Endodermal cell (in vitro differentiated cells): ENCODE measurements around the gene PRKD2. TPM values are rescaled to one million over a fixed set of nuclear protein-coding genes. Genes with fewer than 3 reads are reported as not detected.

ENCODE experiments used
- DNase-seq: peaks from one replicate; pipeline ENCODE4 v3.0.0-alpha.2; 2017
- H3K27ac ChIP-seq: 2 replicates; pipeline ENCODE4 v1.5.1; 2013; ENCODE audit warnings: mild to moderate bottlenecking, low read depth, low read length, moderate library complexity
- H3K27me3 ChIP-seq: 2 replicates; pipeline ENCODE4 v1.6.1; 2013; ENCODE audit warnings: mild to moderate bottlenecking, low read length, moderate library complexity; ENCODE audit not compliant: insufficient read depth, control insufficient read depth, poor library complexity, severe bottlenecking
- H3K36me3 ChIP-seq: 2 replicates; pipeline ENCODE4 v1.7.0; 2013; ENCODE audit warnings: mild to moderate bottlenecking, low read length, moderate library complexity; ENCODE audit not compliant: control insufficient read depth, insufficient read depth
- H3K4me1 ChIP-seq: one replicate; pipeline ENCODE4 v1.7.0; 2013; ENCODE audit warnings: low read length; ENCODE audit not compliant: control insufficient read depth, insufficient read depth
- H3K4me3 ChIP-seq: 2 replicates; pipeline ENCODE4 v1.5.1; 2013; ENCODE audit warnings: mild to moderate bottlenecking, low read length, moderate library complexity
- H3K9ac ChIP-seq: 2 replicates; pipeline ENCODE4 v1.6.1; 2013; ENCODE audit warnings: mild to moderate bottlenecking, low read length, moderate library complexity; ENCODE audit not compliant: poor library complexity, severe bottlenecking; ENCODE audit errors: extremely low read depth
- H3K9me3 ChIP-seq: 2 replicates; pipeline ENCODE4 v1.6.1; 2013; ENCODE audit warnings: mild to moderate bottlenecking, low read length, moderate library complexity; ENCODE audit not compliant: control insufficient read depth
- H3K27ac Mint-ChIP-seq: 2 replicates; pipeline ENCODE4 v1.8.0; 2020; ENCODE audit warnings: mixed read lengths
- H3K27me3 Mint-ChIP-seq: 2 replicates; pipeline ENCODE4 v1.8.0; 2021; ENCODE audit warnings: mild to moderate bottlenecking, mixed read lengths; ENCODE audit not compliant: insufficient read depth
- H3K36me3 Mint-ChIP-seq: 2 replicates; pipeline ENCODE4 v1.8.0; 2020; ENCODE audit warnings: low read depth, mixed read lengths
- H3K4me1 Mint-ChIP-seq: 2 replicates; pipeline ENCODE4 v1.8.0; 2020; ENCODE audit warnings: mixed read lengths
- H3K4me3 Mint-ChIP-seq: 2 replicates; pipeline ENCODE4 v1.8.0; 2020; ENCODE audit warnings: mild to moderate bottlenecking, moderate library complexity, mixed read lengths
- H3K9me3 Mint-ChIP-seq: 2 replicates; pipeline ENCODE4 v1.8.0; 2020; ENCODE audit warnings: mild to moderate bottlenecking, mixed read lengths
- CTCF ChIP-seq: fragments of 200-600 bp; sonication (generic); conservative IDR thresholded peaks from 2 replicates; pipeline ENCODE4 v1.5.0; 2021; ENCODE audit warnings: antibody characterized with exemption, mild to moderate bottlenecking
- WGBS, 2 experiments: methylation state at CpG; one replicate each; pipeline versions ENCODE4 v1.1.5 to v1.1.7; 2013; ENCODE audit warnings: missing lambda C conversion rate in 2 of 2, mixed read lengths in 1 of 2; ENCODE audit not compliant: insufficient coverage in 1 of 2, insufficient read length in 1 of 2; 5-methylcytosine and 5-hydroxymethylcytosine counted together
- long read RNA-seq, 4 experiments: library from polyadenylated mRNA in 2 of 4; library from RNA in 1 of 4; library from capped mRNA in 1 of 4; stranded (forward) in 3 of 4; unstranded in 1 of 4; transcript quantifications; one replicate each; pipeline ENCODE4 v2.0.0, GENCODE V29; 2020 to 2021; ENCODE audit warnings: inconsistent platforms in 1 of 4
- polyA plus RNA-seq, 2 experiments: library from polyadenylated mRNA; stranded (reverse); fragments of 50-300 nt; gene quantifications; one replicate each; pipeline ENCODE4 v1.2.3, GENCODE V29; 2013
- total RNA-seq, 2 donors: library from RNA; stranded (reverse); fragmentation: NEBNext Ultra II Directional in 1 of 2; extraction: Animal tissue kit (Norgen Biotek cat#: 25700) in 1 of 2; gene quantifications; 2 replicates in 1 of 2; 3 replicates in 1 of 2; pipeline ENCODE4 v1.2.1, GENCODE V29; 2021

The PRKD2 gene
- total RNA-seq = 10 to 100 TPM; 80.5 to 90.8 TPM
- 29.2 TPM for polyA plus RNA-seq (2013, experiment 1 of 2)
- polyA plus RNA-seq (2013, experiment 2 of 2) = 30.6 TPM
- long read RNA-seq, experiment 1, partial matches to known transcripts = 12 of 21 reads
- long read RNA-seq, experiment 1, other reads (novel, unspliced or antisense) = 4 of 21 reads
- long read RNA-seq, experiment 2, transcript PRKD2-201 (18 exons, 3,070 nt) = major isoform, 38 of 97 reads
- long read RNA-seq, experiment 2, transcript PRKD2-214 (17 exons, 2,923 nt) = minor isoform, 10 of 97 reads
- long read RNA-seq, experiment 2, transcript PRKD2-202 (19 exons, 3,321 nt) = minor isoform, 8 of 97 reads
- long read RNA-seq, experiment 2, partial matches to known transcripts = 12 of 97 reads
- long read RNA-seq, experiment 2, other reads (novel, unspliced or antisense) = 26 of 97 reads
- long read RNA-seq, experiment 3, transcript PRKD2-214 (17 exons, 2,923 nt) = major isoform, 11 of 57 reads
- long read RNA-seq, experiment 3, transcript PRKD2-209 (10 exons, 1,682 nt) = minor isoform, 9 of 57 reads
- long read RNA-seq, experiment 3, partial matches to known transcripts = 27 of 57 reads
- long read RNA-seq, experiment 3, other reads (novel, unspliced or antisense) = 6 of 57 reads
- long read RNA-seq, experiment 4, partial matches to known transcripts = 12 of 16 reads
- long read RNA-seq, experiment 4, other reads (novel, unspliced or antisense) = 2 of 16 reads

DNA sequence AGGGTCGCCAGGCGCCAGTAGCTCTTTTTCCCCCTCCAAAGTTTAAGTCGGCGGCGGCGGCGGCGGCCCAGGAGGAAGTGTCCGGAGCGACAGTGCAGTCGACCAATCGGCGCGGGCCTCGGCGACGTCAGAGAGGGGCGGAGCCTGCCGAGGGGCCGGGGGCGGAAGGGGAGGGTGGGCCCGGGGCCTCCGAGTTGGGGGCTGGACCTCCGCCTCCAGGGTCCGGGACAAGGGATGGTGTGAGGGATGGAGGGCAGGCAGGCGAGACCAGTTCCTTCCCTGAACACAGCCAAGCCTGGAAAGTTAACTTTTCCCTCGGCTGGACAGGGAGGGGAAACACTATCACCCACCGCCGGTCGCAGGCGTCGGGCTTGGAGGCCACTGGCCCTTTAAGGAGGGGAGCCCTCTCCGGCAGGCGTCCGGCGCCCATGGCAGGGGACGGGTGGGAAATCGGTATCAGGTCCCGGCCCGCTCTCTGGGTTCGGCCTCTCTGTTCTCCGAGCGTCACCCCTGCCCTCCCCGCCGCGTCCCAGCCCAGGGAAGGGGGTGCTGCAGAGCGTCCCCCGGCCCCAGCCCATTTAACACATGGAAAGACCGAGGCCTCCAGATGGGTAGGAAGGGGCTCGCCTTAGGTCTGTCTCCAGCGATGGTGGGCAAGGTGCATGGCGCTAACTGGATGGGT lies at the start of gene PRKD2:
Gene PRKD2, minus strand, starts transcription at position 81 of the 682 bp plus-strand sequence. CDS start 744 bp downstream, outside the sequence.
- Histone ChIP-seq H3K9me3 (no peaks in the 10 kb centered on the region), H3K4me1 (no peaks in the 10 kb centered on the region), H3K4me3 (peak within 1 kb of the TSS; percentile 96), H3K36me3 (peaks cover 13% of the 10 kb centered on the region), H3K27me3 (no peaks in the 10 kb centered on the region), H3K9ac (peak within 1 kb of the TSS; percentile 86), H3K27ac (peak within 1 kb of the TSS; percentile 41)
- Mint-ChIP-seq H3K27ac (peak within 1 kb of the TSS; percentile 93), H3K27me3 (no peaks in the 10 kb centered on the region), H3K9me3 (no peaks in the 10 kb centered on the region), H3K36me3 (peaks cover 25% of the 10 kb centered on the region), H3K4me3 (peak within 1 kb of the TSS; percentile 94), H3K4me1 (peaks cover 13% of the 10 kb centered on the region)
- TF ChIP-seq CTCF = no peak
- 7 to 20% methylated on average over 7 to 48 of the region's 52 CpGs for WGBS, 2 experiments
- DNase-seq = peak; percentile 98

DNA sequence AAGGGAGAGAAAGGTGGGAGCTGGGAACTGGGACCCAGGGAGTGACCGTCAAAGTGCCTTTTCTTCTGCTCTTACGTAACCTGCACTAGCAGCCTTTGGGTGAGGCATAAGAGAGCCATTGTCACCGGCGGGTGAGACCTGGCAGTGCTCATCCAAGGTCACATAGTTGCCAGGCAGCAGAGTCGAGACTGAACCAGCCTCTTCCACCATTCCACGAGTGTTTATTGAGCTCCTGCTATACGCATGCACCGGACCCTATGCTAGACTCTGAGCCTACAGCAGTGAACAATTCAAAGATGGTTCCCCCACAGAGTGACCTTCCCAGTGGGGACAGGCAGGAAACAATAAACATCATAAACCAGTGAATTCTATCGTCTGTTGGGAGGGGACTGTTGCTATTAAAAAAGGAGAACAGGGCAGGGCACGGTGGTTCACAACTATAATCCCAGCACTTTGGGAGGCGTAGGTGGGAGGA lies 47.9 kb upstream of the PRKD2 start:
- no peak overlapping the region for H3K27ac ChIP-seq
- no peak for TF ChIP-seq CTCF
- H3K27me3 Mint-ChIP-seq = peaks cover 8% of the 10 kb centered on the region
- no peaks in the 10 kb centered on the region for H3K27me3 ChIP-seq
- H3K4me3 Mint-ChIP-seq = no peak overlapping the region
- peaks cover 8% of the 10 kb centered on the region for H3K4me1 Mint-ChIP-seq
- no peak overlapping the region for H3K4me3 ChIP-seq
- no peak overlapping the region for H3K9ac ChIP-seq
- no peak for DNase-seq
- no peaks in the 10 kb centered on the region for H3K36me3 Mint-ChIP-seq
- H3K4me1 ChIP-seq = no peaks in the 10 kb centered on the region
- no peak overlapping the region for H3K27ac Mint-ChIP-seq
- H3K9me3 ChIP-seq = no peaks in the 10 kb centered on the region
- 93 to 100% methylated on average over 8 to 11 of the region's 11 CpGs for WGBS, 2 experiments
- H3K36me3 ChIP-seq = no peaks in the 10 kb centered on the region
- no peaks in the 10 kb centered on the region for H3K9me3 Mint-ChIP-seq

DNA sequence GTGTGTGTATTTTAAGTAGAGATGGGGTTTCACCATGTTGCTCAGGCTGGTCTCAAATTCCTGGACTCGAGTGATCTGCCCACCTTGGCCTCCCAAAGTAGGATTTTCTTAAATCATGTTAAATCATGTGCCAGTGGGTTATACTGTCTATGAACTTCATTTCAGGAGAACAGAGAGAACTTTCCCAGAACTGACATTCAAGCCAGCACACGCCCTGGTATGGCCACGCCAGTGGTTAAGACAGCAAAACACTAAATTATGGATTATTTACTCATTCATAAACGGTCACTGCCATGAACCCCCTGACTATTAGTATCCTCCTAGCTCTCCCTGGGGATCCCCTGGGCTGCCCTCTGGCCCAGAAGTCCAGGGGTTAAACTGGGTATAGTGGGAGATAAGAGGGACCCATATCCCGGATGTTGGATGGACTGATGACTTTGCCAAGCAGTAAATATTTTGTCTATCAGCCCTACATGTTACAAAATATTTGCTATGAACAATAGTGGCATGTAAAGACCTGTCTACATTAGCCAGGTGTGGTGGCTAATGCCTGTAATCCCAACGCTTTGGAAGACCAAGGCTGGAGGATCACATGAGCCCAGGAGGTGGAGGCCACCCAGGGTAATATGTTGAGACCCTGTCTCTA lies 45.5 kb upstream of the PRKD2 start:
- 93 to 100% methylated on average over 5 to 6 of the region's 6 CpGs for WGBS, 2 experiments
- H3K27ac Mint-ChIP-seq = no peak overlapping the region
- DNase-seq = no peak
- Histone ChIP-seq H3K27ac (no peak overlapping the region), H3K9me3 (no peaks in the 10 kb centered on the region), H3K36me3 (no peaks in the 10 kb centered on the region), H3K4me3 (no peak overlapping the region), H3K4me1 (no peaks in the 10 kb centered on the region), H3K9ac (no peak overlapping the region), H3K27me3 (no peaks in the 10 kb centered on the region)
- H3K4me1 Mint-ChIP-seq = peaks cover 2% of the 10 kb centered on the region
- H3K4me3 Mint-ChIP-seq = no peak overlapping the region
- TF ChIP-seq CTCF = no peak
- no peaks in the 10 kb centered on the region for H3K36me3 Mint-ChIP-seq
- H3K9me3 Mint-ChIP-seq = no peaks in the 10 kb centered on the region
- H3K27me3 Mint-ChIP-seq = peaks cover 6% of the 10 kb centered on the region
